Prostate gland (tissue), 2 donors: ENCODE measurements around the gene KIF12.

Experiments
- POLR2A ChIP-seq: fragments of 450-650 bp; IDR thresholded peaks from one replicate; pipeline ENCODE4 v1.6.1; 2016; ENCODE audit warnings: antibody characterized with exemption, mild to moderate bottlenecking
- POLR2AphosphoS5 ChIP-seq: sonication (generic); formaldehyde crosslinking; IDR thresholded peaks from one replicate; pipeline ENCODE4 v1.6.1; 2017; ENCODE audit warnings: antibody characterized with exemption
- TF ChIP-seq, protein P1 (sequence below), 4 experiments: fragments of 200-600 bp in 2 of 4; fragments of 450-650 bp in 2 of 4; sonication (generic) in 2 of 4; IDR thresholded peaks; 1 replicate in 3 of 4; 2 replicates in 1 of 4; pipeline ENCODE4 v1.5.1; 2016 to 2019; ENCODE audit warnings: antibody characterized with exemption in 4 of 4, mild to moderate bottlenecking in 2 of 4, moderate library complexity in 2 of 4

DNA sequence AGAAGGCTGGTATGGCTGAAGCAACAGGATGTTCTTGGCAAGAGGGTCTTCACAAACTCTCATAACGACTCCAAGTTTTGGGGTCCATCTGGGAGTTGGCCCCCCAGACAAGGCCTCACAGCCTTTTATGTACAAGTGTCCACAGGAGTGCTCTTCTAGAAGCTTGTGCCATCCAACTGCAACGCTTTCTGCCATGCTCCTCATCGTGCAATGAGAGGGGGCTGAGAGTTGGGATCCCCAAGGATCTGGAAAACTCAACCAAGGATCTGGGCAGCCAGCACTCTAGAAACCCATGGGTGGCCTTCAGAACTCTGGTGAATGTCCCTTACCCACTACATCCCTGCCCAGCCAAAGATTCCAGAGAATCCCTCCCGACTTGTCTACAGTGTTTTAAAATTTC lies 12.5 kb downstream of the KIF12 start:
- TF ChIP-seq, protein P1, sequence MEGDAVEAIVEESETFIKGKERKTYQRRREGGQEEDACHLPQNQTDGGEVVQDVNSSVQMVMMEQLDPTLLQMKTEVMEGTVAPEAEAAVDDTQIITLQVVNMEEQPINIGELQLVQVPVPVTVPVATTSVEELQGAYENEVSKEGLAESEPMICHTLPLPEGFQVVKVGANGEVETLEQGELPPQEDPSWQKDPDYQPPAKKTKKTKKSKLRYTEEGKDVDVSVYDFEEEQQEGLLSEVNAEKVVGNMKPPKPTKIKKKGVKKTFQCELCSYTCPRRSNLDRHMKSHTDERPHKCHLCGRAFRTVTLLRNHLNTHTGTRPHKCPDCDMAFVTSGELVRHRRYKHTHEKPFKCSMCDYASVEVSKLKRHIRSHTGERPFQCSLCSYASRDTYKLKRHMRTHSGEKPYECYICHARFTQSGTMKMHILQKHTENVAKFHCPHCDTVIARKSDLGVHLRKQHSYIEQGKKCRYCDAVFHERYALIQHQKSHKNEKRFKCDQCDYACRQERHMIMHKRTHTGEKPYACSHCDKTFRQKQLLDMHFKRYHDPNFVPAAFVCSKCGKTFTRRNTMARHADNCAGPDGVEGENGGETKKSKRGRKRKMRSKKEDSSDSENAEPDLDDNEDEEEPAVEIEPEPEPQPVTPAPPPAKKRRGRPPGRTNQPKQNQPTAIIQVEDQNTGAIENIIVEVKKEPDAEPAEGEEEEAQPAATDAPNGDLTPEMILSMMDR (IDR thresholded peaks at IDR 0.05), result no peak
- TF ChIP-seq POLR2A (no peak), POLR2AphosphoS5 (no peak)
